Spleen (tissue), 11 donors: ENCODE data around the gene PLXNA2. TPM values are rescaled to one million over a fixed set of nuclear protein-coding genes. Genes with fewer than 3 reads are reported as not detected.

ENCODE experiments used
- DNase-seq: peaks from one replicate; pipeline ENCODE4 v3.0.0-alpha.2; 2020
- H3K27ac ChIP-seq, 8 donors: fragments of 200-600 bp; sonication (generic) in 7 of 8; 1 replicate in 4 of 8; 2 replicates in 4 of 8; pipeline versions ENCODE4 v1.5.0 to v1.8.0; 2016 to 2021; ENCODE audit warnings: inconsistent platforms in 4 of 8, mild to moderate bottlenecking in 4 of 8, moderate library complexity in 1 of 8
- H3K27me3 ChIP-seq, 7 donors: fragments of 200-600 bp; sonication (generic) in 6 of 7; replicated peaks in 1 of 7; 1 replicate in 4 of 7; 2 replicates in 3 of 7; pipeline versions ENCODE4 v1.5.0 to v1.8.0; 2016 to 2021; ENCODE audit warnings: inconsistent platforms in 3 of 7, mild to moderate bottlenecking in 1 of 7
- H3K36me3 ChIP-seq, 6 donors: fragments of 200-600 bp; sonication (generic) in 5 of 6; 1 replicate in 4 of 6; 2 replicates in 2 of 6; pipeline versions ENCODE4 v1.5.0 to v1.8.0; 2016 to 2021; ENCODE audit warnings: inconsistent platforms in 2 of 6
- H3K4me1 ChIP-seq, 6 donors: fragments of 200-600 bp; sonication (generic) in 5 of 6; 1 replicate in 3 of 6; 2 replicates in 3 of 6; pipeline versions ENCODE4 v1.5.0 to v1.8.0; 2016 to 2021; ENCODE audit warnings: inconsistent platforms in 3 of 6
- H3K4me3 ChIP-seq, 8 donors: fragments of 200-600 bp; sonication (generic) in 7 of 8; 1 replicate in 4 of 8; 2 replicates in 4 of 8; pipeline versions ENCODE4 v1.5.0 to v1.8.0; 2016 to 2021; ENCODE audit warnings: inconsistent platforms in 4 of 8, mild to moderate bottlenecking in 4 of 8, moderate library complexity in 2 of 8
- H3K9me3 ChIP-seq, 8 donors: fragments of 200-600 bp; sonication (generic) in 7 of 8; 1 replicate in 4 of 8; 2 replicates in 4 of 8; pipeline versions ENCODE4 v1.5.0 to v1.8.0; 2016 to 2021; ENCODE audit warnings: inconsistent platforms in 4 of 8
- CTCF ChIP-seq, 11 experiments: fragments of 200-600 bp in 7 of 11; fragments of 450-650 bp in 4 of 11; sonication (generic) in 4 of 11; IDR thresholded peaks in 8 of 11; conservative IDR thresholded peaks in 3 of 11; 1 replicate in 7 of 11; 2 replicates in 4 of 11; pipeline versions ENCODE4 v1.4.0 to v1.8.0; 2016 to 2021; ENCODE audit warnings: antibody characterized with exemption in 11 of 11, inconsistent platforms in 4 of 11, mild to moderate bottlenecking in 1 of 11
- POLR2A ChIP-seq, 3 donors: fragments of 450-650 bp; IDR thresholded peaks; one replicate each; pipeline ENCODE4 v1.5.1; 2017; ENCODE audit warnings: antibody characterized with exemption in 3 of 3, mild to moderate bottlenecking in 1 of 3
- POLR2AphosphoS5 ChIP-seq, 3 donors: sonication (generic); formaldehyde crosslinking; IDR thresholded peaks; one replicate each; pipeline ENCODE4 v1.5.1; 2017; ENCODE audit warnings: antibody characterized with exemption in 3 of 3
- WGBS, 5 donors: extraction: QIAGEN DNeasy Blood & Tissue Kit in 3 of 5; methylation state at CpG; one replicate each; pipeline versions ENCODE4 v1.1.5 to v1.1.7; 2013 to 2018; 5-methylcytosine and 5-hydroxymethylcytosine counted together
- intact Hi-C: fragments of 100-400 bp; cut with DNase I; formaldehyde crosslinking; loops from one replicate; pipeline ENCODE4 v1.15.0; 2023; ENCODE audit warnings: low total_unique reads
- polyA plus RNA-seq, 3 donors: library from polyadenylated mRNA; stranded (reverse); fragments of 200-250 nt; gene quantifications; one replicate each; pipeline ENCODE4 v1.2.1, GENCODE V29; 2013
- total RNA-seq, 7 donors: library from RNA; depleted of rRNA in 3 of 7; stranded (reverse); fragments of >200 nt in 3 of 7; fragmentation: NEBNext Ultra II Directional in 4 of 7; extraction: Animal tissue kit (Norgen Biotek cat#: 25700) in 4 of 7; gene quantifications; one replicate each; pipeline versions ENCODE4 v1.1.0 to v1.2.1, GENCODE V29; 2016 to 2021
- donor health status: healthy with polysubstance abuse.
- donor health status: DM: no; HTN: no; CAD: no; lungs with moderate emphysema.
- donor health status: DM: no; HTN: no; CAD: no.
- donor health status: Bipolar disorder and iron deficiency.
- donor health status: healthy.
- donor health status: DM: no; HTN: no; CAD: no.
- donor health status: DM: yes; HTN: yes; CAD: no.

Gene PLXNA2
- total and polyA plus RNA-seq, 10 donors, result 0.93 to 16.9 (median 7.0) TPM

- Histone ChIP-seq H3K36me3 (no peaks in the 10 kb centered on the region), H3K4me3 (no peak overlapping the region), H3K9me3 (no peaks in the 10 kb centered on the region), H3K4me1 (peaks cover 0 to 10% (median 0%) of the 10 kb centered on the region in 6 donors), H3K27ac (no peak overlapping the region), H3K27me3 (no peaks in the 10 kb centered on the region)
- intact Hi-C loops, result no loop called here
- no peak for DNase-seq
- TF ChIP-seq CTCF (IDR thresholded peaks at IDR 0.05 in 8 of 11, conservative IDR thresholded peaks at IDR 0.05 in 3 of 11) (no peak), POLR2A (IDR thresholded peaks at IDR 0.05) (no peak), POLR2AphosphoS5 (IDR thresholded peaks at IDR 0.05) (no peak)
- WGBS, 5 donors, result 77 to 88% (median 86%) methylated on average over 10 of the region's 10 CpGs
Measured at GRCh38 chr1:208182880-208183645, 61.1 kb downstream of the PLXNA2 start.

- no peaks in the 10 kb centered on the region for H3K36me3 ChIP-seq
- intact Hi-C loops, result no loop called here
- H3K4me3 ChIP-seq, result no peak overlapping the region
- H3K4me1 ChIP-seq, result peaks cover 0 to 10% (median 0%) of the 10 kb centered on the region in 6 donors
- TF ChIP-seq POLR2AphosphoS5 (IDR thresholded peaks at IDR 0.05), result no peak
- TF ChIP-seq CTCF (IDR thresholded peaks at IDR 0.05 in 8 of 11, conservative IDR thresholded peaks at IDR 0.05 in 3 of 11), result no peak
- TF ChIP-seq POLR2A (IDR thresholded peaks at IDR 0.05), result no peak
- H3K27me3 ChIP-seq, result no peaks in the 10 kb centered on the region
- DNase-seq, result no peak
- no peaks in the 10 kb centered on the region for H3K9me3 ChIP-seq
- H3K27ac ChIP-seq, result no peak overlapping the region
- 84 to 95% (median 88%) methylated on average over 4 of the region's 4 CpGs for WGBS, 5 donors
Measured at GRCh38 chr1:208181364-208181763, 62.8 kb downstream of the PLXNA2 start.

- TF ChIP-seq CTCF (IDR thresholded peaks at IDR 0.05 in 8 of 11, conservative IDR thresholded peaks at IDR 0.05 in 3 of 11) (no peak), POLR2A (IDR thresholded peaks at IDR 0.05) (no peak), POLR2AphosphoS5 (IDR thresholded peaks at IDR 0.05) (no peak)
- H3K27ac ChIP-seq, result no peak overlapping the region
- no peaks in the 10 kb centered on the region for H3K27me3 ChIP-seq
- WGBS, 5 donors, result 75 to 90% (median 84%) methylated on average over 7 of the region's 7 CpGs
- H3K4me3 ChIP-seq, result no peak overlapping the region
- no peak for DNase-seq
- intact Hi-C loops, result no loop called here
- no peaks in the 10 kb centered on the region for H3K36me3 ChIP-seq
- no peaks in the 10 kb centered on the region for H3K9me3 ChIP-seq
- peaks cover 0 to 10% (median 0%) of the 10 kb centered on the region in 6 donors for H3K4me1 ChIP-seq
Measured at GRCh38 chr1:208180421-208180820, 63.8 kb downstream of the PLXNA2 start.

DNA sequence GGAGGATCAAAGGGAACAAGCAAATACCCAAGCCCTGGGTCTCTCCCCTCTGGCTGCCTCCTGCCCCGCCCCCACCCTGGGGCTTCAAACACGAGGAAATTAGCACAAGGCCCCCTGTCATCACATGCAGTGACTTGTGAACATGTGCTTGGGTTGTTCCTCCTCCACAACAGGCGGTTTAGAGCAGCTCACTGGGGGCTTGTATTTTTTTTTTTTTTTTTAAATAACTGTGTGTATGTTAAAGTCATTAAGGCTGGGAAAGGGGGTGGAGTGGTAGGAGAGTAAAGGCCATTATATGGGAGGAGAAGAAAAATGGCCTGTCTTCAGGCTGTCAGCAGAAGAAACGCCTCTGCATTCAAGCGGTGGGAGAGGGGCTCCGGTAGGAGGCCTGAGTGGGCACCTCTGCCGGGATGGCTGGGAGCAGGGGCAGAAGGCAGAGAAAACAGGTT, 64.2 kb downstream of the PLXNA2 start:
- no peak for DNase-seq
- intact Hi-C loops, result no loop called here
- H3K4me1 ChIP-seq, result peaks cover 0 to 10% (median 0%) of the 10 kb centered on the region in 6 donors
- no peaks in the 10 kb centered on the region for H3K36me3 ChIP-seq
- no peaks in the 10 kb centered on the region for H3K9me3 ChIP-seq
- WGBS, 5 donors, result 82 to 87% (median 84%) methylated on average over 7 of the region's 7 CpGs
- no peak overlapping the region for H3K27ac ChIP-seq
- H3K4me3 ChIP-seq, result no peak overlapping the region
- no peaks in the 10 kb centered on the region for H3K27me3 ChIP-seq
- TF ChIP-seq POLR2AphosphoS5 (IDR thresholded peaks at IDR 0.05) (no peak), POLR2A (IDR thresholded peaks at IDR 0.05) (no peak), CTCF (IDR thresholded peaks at IDR 0.05 in 8 of 11, conservative IDR thresholded peaks at IDR 0.05 in 3 of 11) (no peak)
